SIG-M5 (cell line): Measurements from ENCODE around the gene RPUSD1.
"Not testable (repeated sequence)": the region's sequence is repeated elsewhere in the genome, so short reads cannot be mapped to it uniquely, and the experiment has no call there.

Experiments used
- DNase-seq: peaks from one replicate; lab custom pipeline; 2025; lab: John Stamatoyannopoulos, UW

Gene RPUSD1

GRCh38 chr16:766008-766819 is 22.0 kb downstream of the RPUSD1 start:
- no peak for DNase-seq

DNA sequence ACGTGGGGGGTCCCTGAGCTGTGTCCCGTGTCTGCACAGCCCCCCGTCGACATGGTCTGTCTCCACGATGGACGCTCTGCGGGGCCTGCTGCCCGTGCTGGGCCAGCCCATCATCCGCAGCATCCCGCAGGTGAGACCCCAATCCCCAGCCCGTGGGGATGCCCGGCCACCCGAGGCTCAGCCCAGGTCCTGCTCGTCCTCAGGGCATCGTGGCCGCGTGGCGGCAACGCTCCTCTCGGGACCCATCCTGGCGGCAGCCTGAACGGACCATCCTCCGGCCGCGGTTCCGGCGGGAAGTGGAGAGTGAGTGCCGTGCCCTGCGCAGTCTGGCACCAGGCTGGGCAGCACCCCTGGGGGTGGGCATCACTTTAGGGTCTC is 22.7 kb downstream of the RPUSD1 start:
- DNase-seq: no peak

DNA sequence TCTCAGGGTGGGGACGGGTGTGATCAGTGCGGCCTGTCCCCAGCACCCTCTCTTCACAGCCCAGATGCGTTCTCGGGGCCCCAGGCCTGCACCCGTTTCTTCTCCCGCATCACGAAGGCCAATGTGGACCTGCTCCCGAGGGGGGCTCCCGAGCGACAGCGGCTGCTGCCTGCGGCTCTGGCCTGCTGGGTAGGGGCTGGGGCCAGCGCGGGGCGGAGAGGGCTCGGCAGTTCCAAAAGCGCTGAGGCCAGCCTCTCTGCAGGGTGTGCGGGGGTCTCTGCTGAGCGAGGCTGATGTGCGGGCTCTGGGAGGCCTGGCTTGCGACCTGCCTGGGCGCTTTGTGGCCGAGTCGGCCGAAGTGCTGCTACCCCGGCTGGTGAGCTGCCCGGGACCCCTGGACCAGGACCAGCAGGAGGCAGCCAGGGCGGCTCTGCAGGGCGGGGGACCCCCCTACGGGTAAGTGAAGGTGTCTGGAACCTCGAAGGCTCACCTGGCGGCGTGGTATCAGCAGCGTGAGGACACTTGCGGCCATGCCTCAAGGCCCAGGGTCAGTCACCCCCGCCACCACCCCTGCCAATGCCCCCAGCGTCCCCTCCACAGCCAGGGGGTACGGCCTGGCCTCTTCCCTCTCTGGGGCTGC is 23.2 kb downstream of the RPUSD1 start:
- DNase-seq: no peak

DNA sequence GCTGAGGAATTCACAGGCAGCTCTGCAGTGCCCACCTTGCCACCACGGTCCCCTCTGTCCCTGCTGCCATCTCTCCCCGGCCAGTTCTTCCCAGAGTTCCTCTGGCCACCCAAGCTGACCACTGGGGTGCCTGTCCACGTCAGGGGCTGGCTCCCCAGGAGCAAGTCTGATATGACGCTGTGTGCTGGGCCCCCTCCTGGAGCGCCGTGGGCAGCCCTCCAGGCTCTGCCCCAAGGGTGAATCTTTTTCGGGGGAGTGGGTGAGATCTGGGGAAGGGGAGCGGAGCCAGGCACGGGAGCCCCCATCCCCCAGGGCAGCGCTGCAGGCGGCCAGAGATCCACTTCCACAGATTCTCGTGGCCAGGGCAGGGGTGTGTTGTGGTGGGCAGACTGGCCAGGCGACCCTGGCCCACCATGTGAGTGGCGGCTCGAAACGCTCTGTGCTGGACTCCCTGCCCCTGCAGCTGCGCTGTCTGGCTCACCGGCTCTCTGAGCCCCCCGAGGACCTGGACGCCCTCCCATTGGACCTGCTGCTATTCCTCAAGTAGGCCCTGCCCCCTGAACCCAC is 23.9 kb downstream of the RPUSD1 start:
- DNase-seq: no peak

GRCh38 chr16:763369-764183 is 24.6 kb downstream of the RPUSD1 start:
- no peak for DNase-seq

DNA sequence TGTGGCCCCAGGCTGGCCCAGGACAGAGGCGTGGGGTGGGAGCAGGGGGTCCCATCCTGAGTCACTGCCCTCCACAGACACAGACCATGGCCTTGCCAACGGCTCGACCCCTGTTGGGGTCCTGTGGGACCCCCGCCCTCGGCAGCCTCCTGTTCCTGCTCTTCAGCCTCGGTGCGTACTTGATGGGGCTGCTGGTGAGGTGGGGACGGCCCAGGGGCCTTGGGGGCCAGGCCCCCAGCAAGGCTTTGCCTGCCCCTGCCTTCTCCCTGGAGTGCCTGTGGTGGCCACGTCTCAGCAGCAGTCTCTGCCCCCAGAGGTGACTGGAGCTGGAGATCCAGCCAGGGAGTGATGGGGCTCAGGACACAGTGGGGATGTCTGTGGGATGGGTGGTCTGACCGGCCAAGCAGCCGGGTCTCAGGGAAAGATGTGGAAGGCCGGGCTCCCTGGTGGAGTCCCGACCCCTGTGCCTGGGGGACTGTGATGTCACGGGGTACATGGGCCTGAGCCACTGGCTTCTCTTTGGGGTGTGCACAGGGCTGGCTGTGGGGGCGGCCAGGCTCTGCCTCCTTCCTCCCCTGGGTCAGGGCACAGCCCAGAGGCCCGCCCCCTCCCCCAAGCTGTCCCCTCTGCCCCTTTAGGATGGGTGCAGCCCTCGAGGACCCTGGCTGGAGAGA is 25.4 kb downstream of the RPUSD1 start:
- DNase-seq: no peak

DNA sequence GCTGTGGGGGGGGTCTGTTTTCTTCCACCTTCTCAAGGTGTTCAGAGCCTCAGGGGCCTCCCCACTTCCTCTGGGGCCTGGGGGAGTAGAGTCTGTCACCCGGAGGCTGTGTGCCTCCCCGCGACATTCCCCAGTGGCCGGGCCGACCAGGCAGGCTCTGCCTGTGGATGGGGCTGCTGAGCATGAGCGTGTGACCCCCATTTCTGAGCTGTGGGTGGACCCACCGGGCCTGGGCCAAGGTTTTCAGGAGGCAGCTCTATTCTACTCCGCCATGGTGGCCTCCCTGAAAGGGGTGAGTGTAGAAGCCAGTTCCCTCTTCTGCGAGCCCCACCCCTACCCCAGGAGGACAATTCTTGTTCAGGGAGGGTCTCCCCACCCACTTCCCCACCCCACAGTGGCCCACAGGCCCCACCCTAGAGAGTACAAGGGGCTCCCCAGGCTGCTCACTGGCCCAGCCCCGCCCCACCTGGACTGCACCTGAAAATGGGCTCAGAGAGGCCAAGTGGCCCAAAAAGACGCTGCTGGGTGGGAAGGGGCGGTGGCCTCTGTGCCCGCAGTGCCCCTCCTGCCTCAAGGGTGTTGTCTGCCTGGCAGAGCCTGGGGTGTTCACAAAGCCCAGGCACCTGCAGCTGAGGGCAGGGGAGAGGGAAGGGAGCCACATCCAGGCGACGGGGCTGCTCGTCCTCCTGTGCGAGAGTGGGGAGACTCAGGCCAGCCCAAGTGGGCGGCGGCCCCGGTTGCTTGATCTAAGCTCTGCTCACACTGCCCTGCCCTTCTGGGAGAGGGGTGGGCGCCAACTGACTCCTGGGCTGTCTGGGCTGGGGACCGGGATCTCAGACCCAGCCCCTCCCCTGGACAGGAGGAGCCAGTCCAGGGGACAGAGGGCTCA is 26.3 kb downstream of the RPUSD1 start:
- DNase-seq: no peak

DNA sequence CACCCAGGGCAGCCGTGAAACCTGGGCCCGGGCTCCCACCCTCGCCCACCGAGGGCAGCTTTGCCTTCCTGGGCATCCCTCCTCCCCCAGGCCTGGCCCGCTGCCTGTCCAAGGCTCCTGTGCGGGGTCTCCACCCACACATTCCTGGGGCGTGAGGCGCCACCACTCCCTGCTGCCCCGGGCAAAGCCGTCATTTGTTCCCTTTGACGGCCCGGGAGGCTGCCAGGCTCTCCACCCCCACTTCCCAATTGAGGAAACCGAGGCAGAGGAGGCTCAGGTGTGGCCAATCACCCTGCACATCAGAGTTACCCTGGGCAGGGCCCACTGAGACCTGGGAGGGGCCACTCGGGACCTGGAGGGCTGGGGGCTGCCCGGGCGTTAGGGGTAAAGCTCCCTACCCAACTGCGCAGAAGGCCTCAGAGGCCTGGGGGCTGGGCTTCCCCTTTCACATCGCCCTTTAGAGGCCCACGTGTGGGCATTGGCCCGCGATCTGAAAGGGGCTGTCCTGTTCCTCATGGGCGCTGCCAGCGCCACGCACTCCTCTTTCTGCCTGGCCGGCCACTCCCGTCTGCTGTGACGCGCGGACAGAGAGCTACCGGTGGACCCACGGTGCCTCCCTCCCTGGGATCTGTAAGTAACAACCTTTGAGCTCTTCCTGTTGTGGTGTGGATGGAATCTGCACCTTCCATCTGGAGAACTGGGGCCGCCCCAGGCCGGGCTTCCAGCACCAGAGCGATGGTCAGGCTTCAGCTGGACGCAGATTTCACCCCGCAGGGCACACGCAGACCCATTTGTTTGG is 27.4 kb downstream of the RPUSD1 start, which contains the start of gene MSLN:
Gene MSLN, plus strand, starts transcription at position 190 of the 799 bp plus-strand sequence. CDS start 1,947 bp downstream, outside the sequence.
- no peak for DNase-seq

- DNase-seq: no peak
Observed at GRCh38 chr16:760065-760464, 28.1 kb downstream of the RPUSD1 start.

- DNase-seq: no peak
Observed at GRCh38 chr16:759110-759910, 28.9 kb downstream of the RPUSD1 start.

GRCh38 chr16:756428-756827 is 31.8 kb downstream of the RPUSD1 start:
- no peak for DNase-seq

- DNase-seq: no peak
Observed at GRCh38 chr16:754656-755055, 33.5 kb downstream of the RPUSD1 start.

DNA sequence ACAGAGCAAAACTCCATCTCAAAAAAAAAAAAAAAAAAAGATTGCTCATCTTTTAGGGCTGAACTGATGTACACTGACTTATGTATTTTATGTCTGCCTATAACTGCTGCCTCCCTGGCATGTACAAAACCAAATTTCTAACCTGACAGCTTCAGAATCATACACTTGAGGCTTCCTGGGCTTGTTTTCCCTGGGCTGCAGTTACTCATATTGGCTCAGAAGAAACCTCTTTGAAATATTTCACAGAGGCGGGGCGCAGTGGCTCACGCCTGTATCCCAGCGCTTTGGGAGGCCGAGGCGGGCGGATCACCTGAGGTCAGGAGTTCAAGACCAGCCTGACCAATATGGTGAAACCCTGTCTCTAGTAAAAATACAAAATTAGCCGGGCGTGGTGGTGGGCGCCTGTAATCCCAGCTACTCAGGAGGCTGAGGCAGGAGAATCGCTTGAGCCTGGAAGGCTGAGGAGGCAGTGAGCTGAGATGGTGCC is 34.0 kb downstream of the RPUSD1 start:
- DNase-seq: not testable (repeated sequence)

DNA sequence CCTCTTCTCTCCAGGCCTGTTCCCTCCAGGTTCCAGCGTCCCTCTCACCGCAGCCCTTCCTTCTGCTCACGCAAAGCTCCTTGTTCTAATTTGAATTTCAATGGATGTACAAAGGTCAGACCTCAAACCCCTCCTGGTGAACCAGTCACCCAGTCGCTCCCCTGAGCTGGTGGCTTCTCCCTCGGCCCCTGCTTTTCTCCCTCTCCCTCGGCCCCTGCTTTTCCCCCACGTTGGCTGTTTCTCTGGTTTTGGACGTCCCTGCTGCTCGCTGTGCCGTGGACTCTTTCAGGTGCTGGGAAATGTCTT is 36.2 kb downstream of the RPUSD1 start:
- DNase-seq: no peak

GRCh38 chr16:751152-752006 is 36.8 kb downstream of the RPUSD1 start:
- no peak for DNase-seq

GRCh38 chr16:750485-750884 is 37.7 kb downstream of the RPUSD1 start:
- no peak for DNase-seq

GRCh38 chr16:749010-749409 is 39.2 kb downstream of the RPUSD1 start:
- no peak for DNase-seq
